Right cardiac atrium (tissue), 5 donors: Measurements from ENCODE around the gene STMN3. TPM values are rescaled to one million over a fixed set of nuclear protein-coding genes. Genes with fewer than 3 reads are reported as not detected.
A peak's percentile ranks its signal among the peaks of the same experiment; 100 is the strongest.
"Not testable (repeated sequence)": the region's sequence is repeated elsewhere in the genome, so short reads cannot be mapped to it uniquely, and the experiment has no call there.

Source experiments
- ATAC-seq, 2 donors: fragments of 200-7000 bp; cut with Tn5 transposase; one replicate each; pipeline versions ENCODE4 v1.8.0 to v1.9.1; 2020; ENCODE audit warnings: moderate library complexity in 2 of 2, mild to moderate bottlenecking in 1 of 2
- DNase-seq, 3 donors: peaks; one replicate each; pipeline ENCODE4 v3.0.0-alpha.2; 2020
- H3K27ac ChIP-seq: one replicate; pipeline ENCODE4 v1.5.1; 2013; ENCODE audit warnings: mild to moderate bottlenecking, low read length, control low read depth, moderate library complexity
- H3K27me3 ChIP-seq: one replicate; pipeline ENCODE4 v1.6.1; 2013; ENCODE audit not compliant: control insufficient read depth, insufficient read depth
- H3K4me1 ChIP-seq: one replicate; pipeline ENCODE4 v1.6.1; 2013; ENCODE audit warnings: low read length; ENCODE audit not compliant: control insufficient read depth, insufficient read depth
- H3K4me3 ChIP-seq: one replicate; pipeline ENCODE4 v1.5.1; 2013; ENCODE audit warnings: low read length, control low read depth
- H3K9me3 ChIP-seq: one replicate; pipeline ENCODE4 v1.6.1; 2013; ENCODE audit warnings: low read length; ENCODE audit not compliant: control insufficient read depth
- WGBS: extraction: QIAGEN DNeasy Blood & Tissue Kit; methylation state at CpG from one replicate; pipeline ENCODE4 v1.1.7; 2013; 5-methylcytosine and 5-hydroxymethylcytosine counted together
- intact Hi-C, 4 donors: fragments of 100-400 bp; cut with DNase I; formaldehyde crosslinking; loops; one replicate each; pipeline versions ENCODE4 v1.11.0 to v1.14.0; 2022 to 2023
- polyA plus RNA-seq: library from polyadenylated mRNA; stranded (reverse); fragments of 200-250 nt; gene quantifications from one replicate; pipeline ENCODE4 v1.2.3, GENCODE V29; 2013
- total RNA-seq, 4 donors: library from RNA; stranded (reverse); fragmentation: NEBNext Ultra II Directional; extraction: Animal tissue kit (Norgen Biotek cat#: 25700); gene quantifications; one replicate each; pipeline ENCODE4 v1.2.1, GENCODE V29; 2021
- donor health status: healthy with polysubstance abuse.
- donor health status: DM: no; HTN: yes; CAD: no.
- donor health status: DM: no; HTN: no; CAD: no.
- donor health status: DM: no; HTN: yes; CAD: no; lungs with severe emphysema.
- donor health status: DM: yes; HTN: yes; CAD: no.

STMN3 gene
- total and polyA plus RNA-seq, 5 donors = 4.0 to 9.3 (median 6.2) TPM

DNA sequence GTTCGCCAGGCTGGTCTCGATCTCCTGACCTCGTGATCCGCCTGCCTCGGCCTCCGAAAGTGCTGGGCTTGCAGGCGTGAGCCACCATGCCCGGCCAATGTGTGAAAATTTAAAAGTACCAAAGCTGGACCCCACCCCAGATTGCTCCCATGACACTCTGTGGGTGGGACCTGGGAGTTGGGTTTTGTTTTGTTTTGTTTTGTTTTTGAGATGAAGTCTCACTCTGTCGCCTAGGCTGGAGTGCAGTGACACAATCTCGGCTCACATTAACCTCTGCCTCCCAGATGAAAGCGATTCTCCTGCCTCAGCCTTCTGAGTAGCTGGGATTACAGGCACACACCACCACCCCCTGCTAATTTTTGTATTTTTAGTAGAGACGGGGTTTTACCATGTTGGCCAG, 18.5 kb upstream of the STMN3 start:
- H3K27me3 ChIP-seq, H3K4me1 ChIP-seq, ATAC-seq, intact Hi-C loops, H3K9me3 ChIP-seq, H3K4me3 ChIP-seq, DNase-seq, H3K27ac ChIP-seq: not testable (repeated sequence)
- WGBS = 95% methylated on average over 12 of the region's 12 CpGs

DNA sequence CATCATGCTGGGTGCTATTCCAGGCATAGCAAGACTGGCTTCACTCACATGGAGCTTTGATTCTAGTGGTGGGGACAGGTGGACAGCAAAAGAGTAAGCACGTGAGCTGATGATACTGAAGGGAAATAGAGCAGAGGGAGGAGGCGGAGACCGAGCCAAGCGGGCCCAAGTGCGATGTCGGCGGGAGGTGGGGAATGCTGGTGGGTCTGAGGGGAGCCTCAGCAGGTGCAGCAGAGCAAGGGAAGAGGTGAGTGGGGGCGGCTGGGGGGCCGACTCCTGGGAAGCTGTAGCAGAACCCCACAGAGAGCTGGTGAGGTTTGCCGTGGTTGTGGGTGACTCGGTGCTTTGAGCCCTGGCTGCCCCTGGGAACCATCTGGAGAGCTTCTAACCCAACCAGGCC, 15.1 kb upstream of the STMN3 start:
- Histone ChIP-seq H3K4me1 (no peaks in the 10 kb centered on the region), H3K27ac (no peak overlapping the region), H3K9me3 (no peaks in the 10 kb centered on the region), H3K4me3 (no peak overlapping the region), H3K27me3 (no peaks in the 10 kb centered on the region)
- intact Hi-C loops = no loop called here
- 96% methylated on average over 11 of the region's 11 CpGs for WGBS
- ATAC-seq (no peak), DNase-seq (peak in 1 of 3 donors; percentile 27)

- H3K27me3 ChIP-seq = no peaks in the 10 kb centered on the region
- intact Hi-C loops = no loop called here
- H3K27ac ChIP-seq = no peak overlapping the region
- DNase-seq (peak in 1 of 3 donors; percentile 36), ATAC-seq (no peak)
- H3K4me3 ChIP-seq = no peak overlapping the region
- WGBS = 92% methylated on average over 16 of the region's 16 CpGs
- H3K4me1 ChIP-seq = no peaks in the 10 kb centered on the region
- H3K9me3 ChIP-seq = no peaks in the 10 kb centered on the region
Measured at GRCh38 chr20:63667858-63668257, 14.6 kb upstream of the STMN3 start.

- Histone ChIP-seq H3K9me3 (no peaks in the 10 kb centered on the region), H3K4me1 (no peaks in the 10 kb centered on the region), H3K4me3 (no peak overlapping the region), H3K27ac (no peak overlapping the region), H3K27me3 (no peaks in the 10 kb centered on the region)
- DNase-seq = peak in 1 of 3 donors; percentile 29
- 94% methylated on average over 14 of the region's 14 CpGs for WGBS
- intact Hi-C loops = no loop called here
- ATAC-seq = no peak
Measured at GRCh38 chr20:63665708-63666107, 12.5 kb upstream of the STMN3 start.

DNA sequence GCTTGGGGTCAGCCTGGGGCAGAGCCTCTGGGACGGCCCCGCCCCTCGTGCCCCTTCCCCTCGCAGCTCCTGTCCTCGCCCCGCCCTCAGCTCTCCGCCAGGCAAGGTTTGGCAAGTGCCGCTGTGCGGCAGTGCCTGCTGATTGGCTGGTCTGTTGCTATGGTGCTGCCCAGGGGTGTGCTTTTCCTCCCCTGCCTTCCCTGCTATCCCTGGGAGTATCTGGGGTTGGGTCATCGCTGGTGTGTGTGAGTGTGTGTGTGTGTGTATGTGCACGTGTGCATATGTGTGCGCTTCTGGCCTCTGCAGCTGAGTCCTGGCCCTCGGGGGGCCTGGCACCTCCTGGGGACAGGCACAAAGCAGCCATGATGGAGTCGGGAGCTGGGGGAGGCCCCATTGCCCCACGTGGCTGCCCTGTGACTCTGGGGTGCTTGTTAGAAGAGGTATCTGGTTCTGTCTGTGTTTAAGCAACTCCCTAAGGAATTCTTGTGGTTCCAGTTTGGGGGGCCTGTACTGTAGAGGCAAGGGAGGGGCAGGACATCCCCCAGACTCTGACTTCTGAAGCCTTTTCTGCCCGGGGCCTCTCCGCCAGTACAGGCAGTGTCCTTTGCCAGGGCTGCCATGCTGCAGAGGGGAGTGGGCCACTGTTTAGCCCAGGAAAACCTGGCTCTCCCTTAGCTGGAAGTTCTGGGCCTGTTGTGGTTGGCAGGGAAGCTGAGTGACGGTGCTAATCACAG, 11.8 kb upstream of the STMN3 start:
- intact Hi-C loops = no loop called here
- Histone ChIP-seq H3K27ac (no peak overlapping the region), H3K4me1 (no peaks in the 10 kb centered on the region), H3K4me3 (no peak overlapping the region), H3K27me3 (no peaks in the 10 kb centered on the region), H3K9me3 (no peaks in the 10 kb centered on the region)
- peak in 1 of 3 donors; percentile 65 for DNase-seq
- 73% methylated on average over 18 of the region's 18 CpGs for WGBS
- peak in 1 of 2 donors; percentile 6 for ATAC-seq

GRCh38 chr20:63664143-63664851, 11.1 kb upstream of the STMN3 start:
- WGBS = 90% methylated on average over 22 of the region's 22 CpGs
- intact Hi-C loops = no loop called here

DNA sequence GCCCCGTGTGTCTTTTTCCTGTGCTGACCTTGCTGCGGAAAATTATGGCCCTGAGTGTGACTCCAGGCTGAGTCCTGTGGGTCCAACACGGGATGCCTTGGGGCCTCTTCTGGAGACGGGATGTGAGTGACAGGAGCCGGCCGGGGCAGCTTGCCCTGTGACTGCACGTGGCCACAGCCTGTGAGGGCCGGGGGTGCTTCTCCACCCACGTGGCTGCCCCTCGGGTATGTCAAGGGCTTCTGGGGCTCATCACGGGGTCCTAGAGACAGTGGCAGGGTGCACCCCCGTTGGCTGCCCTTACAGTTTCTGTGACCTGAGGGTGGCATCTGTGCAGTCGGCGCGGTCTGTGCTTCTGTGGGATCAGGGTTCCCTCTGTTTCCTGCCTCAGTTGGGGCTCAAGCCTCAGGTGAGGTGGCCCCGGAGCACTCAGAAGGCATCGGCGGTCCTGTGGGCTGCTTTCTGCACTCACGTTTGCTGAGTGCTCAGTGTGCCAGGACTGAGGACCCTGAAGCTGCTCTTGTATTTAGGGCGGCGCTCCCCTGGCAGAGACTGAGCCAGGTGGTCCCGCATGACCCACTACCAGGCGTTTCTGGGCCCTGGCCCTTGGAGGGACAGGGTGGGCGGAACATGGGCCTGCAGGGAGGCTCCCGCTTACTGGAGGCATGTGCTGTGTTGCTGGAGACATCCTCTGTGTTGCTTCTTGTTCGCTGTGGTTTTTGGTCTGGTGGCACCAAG, 10.3 kb upstream of the STMN3 start:
- Histone ChIP-seq H3K4me1 (peaks cover 6% of the 10 kb centered on the region), H3K27ac (no peak overlapping the region), H3K4me3 (no peak overlapping the region), H3K27me3 (no peaks in the 10 kb centered on the region), H3K9me3 (no peaks in the 10 kb centered on the region)
- DNase-seq (no peak), ATAC-seq (no peak)
- WGBS = 91% methylated on average over 26 of the region's 26 CpGs
- intact Hi-C loops = no loop called here

More at GRCh38 chr20:63664143-63664851, 11.1 kb upstream of the STMN3 start:
- ATAC-seq (no peak), DNase-seq (peak in 1 of 3 donors; percentile 41)
- Histone ChIP-seq H3K9me3 (no peaks in the 10 kb centered on the region), H3K4me3 (no peak overlapping the region), H3K27me3 (no peaks in the 10 kb centered on the region), H3K4me1 (peaks cover 2% of the 10 kb centered on the region), H3K27ac (no peak overlapping the region)

GRCh38 chr20:63662813-63663189, 9.6 kb upstream of the STMN3 start:
- Histone ChIP-seq H3K4me1 (peaks cover 6% of the 10 kb centered on the region), H3K27ac (no peak overlapping the region), H3K27me3 (no peaks in the 10 kb centered on the region), H3K4me3 (no peak overlapping the region), H3K9me3 (no peaks in the 10 kb centered on the region)
- ATAC-seq (no peak), DNase-seq (peak in 1 of 3 donors; percentile 31)
- WGBS = 93% methylated on average over 9 of the region's 9 CpGs
- intact Hi-C loops = no loop called here

DNA sequence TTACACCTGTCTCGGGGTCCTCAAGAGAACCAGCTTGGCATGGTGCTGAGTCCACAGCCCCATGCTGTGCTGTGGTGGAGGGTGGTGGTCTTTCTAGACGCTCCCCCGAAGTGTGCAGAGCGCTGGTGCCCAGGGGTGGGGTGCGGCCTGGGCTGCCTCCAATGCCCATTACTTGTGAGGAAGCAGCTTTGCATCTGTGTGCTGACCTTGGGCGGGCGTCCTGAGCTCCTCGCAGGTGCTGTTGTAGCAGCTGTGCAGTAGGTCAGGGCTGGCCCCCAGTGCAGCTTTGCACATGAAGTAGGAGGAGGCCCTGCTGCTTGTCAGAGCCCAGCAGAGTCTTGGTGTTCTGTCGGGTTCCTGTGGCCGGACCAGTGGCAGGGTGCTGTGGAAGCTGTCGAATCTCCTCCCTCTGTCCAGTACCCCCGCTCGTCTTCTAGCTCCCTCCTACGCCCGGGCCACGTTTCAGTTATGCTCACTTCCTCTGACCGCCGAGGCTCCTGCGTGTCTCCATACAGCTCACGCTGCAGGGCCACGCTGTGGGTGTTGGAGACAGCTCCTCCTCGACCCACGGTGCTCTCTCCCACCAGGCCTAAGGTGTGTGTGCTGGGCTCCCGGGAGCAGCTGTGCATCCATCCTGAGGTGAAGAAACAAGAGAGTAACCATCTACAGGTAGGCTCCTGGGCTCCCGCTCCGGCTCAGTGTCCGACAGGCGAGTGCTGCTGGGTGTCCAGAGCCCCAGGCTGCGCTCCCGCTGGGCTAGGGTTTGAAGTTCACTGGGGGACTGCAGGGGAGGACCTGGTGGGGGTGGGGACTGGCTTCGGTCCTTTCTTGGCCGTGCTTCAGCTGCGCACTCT, 9.0 kb upstream of the STMN3 start:
- Histone ChIP-seq H3K9me3 (no peaks in the 10 kb centered on the region), H3K27me3 (no peaks in the 10 kb centered on the region), H3K4me1 (peaks cover 6% of the 10 kb centered on the region), H3K27ac (no peak overlapping the region), H3K4me3 (no peak overlapping the region)
- intact Hi-C loops = no loop called here
- ATAC-seq = no peak
- DNase-seq = peak in 1 of 3 donors; percentile 49
- WGBS = 93% methylated on average over 33 of the region's 33 CpGs

DNA sequence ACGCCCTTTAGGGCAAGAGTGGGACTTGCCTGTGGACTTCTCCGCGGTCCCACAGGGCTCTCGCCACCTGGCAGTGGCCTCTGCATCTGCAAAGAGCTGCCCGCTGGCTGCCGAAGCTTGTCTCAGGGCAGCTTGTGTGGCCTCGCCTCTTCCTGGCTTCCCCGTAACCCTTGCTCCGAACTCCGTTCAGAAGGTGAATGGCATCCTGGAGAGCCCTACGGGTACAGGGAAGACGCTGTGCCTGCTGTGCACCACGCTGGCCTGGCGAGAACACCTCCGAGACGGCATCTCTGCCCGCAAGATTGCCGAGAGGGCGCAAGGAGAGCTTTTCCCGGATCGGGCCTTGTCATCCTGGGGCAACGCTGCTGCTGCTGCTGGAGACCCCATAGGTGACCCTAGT, 7.9 kb upstream of the STMN3 start:
- no peaks in the 10 kb centered on the region for H3K9me3 ChIP-seq
- 95% methylated on average over 22 of the region's 22 CpGs for WGBS
- intact Hi-C loops = no loop called here
- peaks cover 6% of the 10 kb centered on the region for H3K4me1 ChIP-seq
- H3K27ac ChIP-seq = no peak overlapping the region
- no peak overlapping the region for H3K4me3 ChIP-seq
- no peaks in the 10 kb centered on the region for H3K27me3 ChIP-seq
- DNase-seq (peak in 1 of 3 donors; percentile 45), ATAC-seq (no peak)
